ENCODE data around the gene DKK1.

DKK1 gene

GRCh38 chr10:52313933-52314821 lies at the start of gene DKK1:
Gene DKK1 (plus strand): TSS chr10:52314281. CDS start chr10:52314435, 154 bp downstream.
- no peak for DNase-seq

- DNase-seq, result no peak
Measured at GRCh38 chr10:52265131-52265926, 48.8 kb upstream of the DKK1 start.

GRCh38 chr10:52266858-52267257 lies 47.2 kb upstream of the DKK1 start:
- no peak for DNase-seq

- no peak for DNase-seq
Measured at GRCh38 chr10:52268790-52269189, 45.3 kb upstream of the DKK1 start.

- DNase-seq, result no peak
Measured at GRCh38 chr10:52269233-52269632, 44.8 kb upstream of the DKK1 start.

- DNase-seq, result no peak
Measured at GRCh38 chr10:52276163-52276562, 37.9 kb upstream of the DKK1 start.

- DNase-seq, result no peak
Measured at GRCh38 chr10:52276986-52277385, 37.1 kb upstream of the DKK1 start.

GRCh38 chr10:52279546-52279945 lies 34.5 kb upstream of the DKK1 start:
- DNase-seq, result no peak

GRCh38 chr10:52280051-52280450 lies 34.0 kb upstream of the DKK1 start:
- no peak for DNase-seq

GRCh38 chr10:52283174-52283573 lies 30.9 kb upstream of the DKK1 start:
- DNase-seq, result no peak

GRCh38 chr10:52284416-52285013 lies 29.6 kb upstream of the DKK1 start:
- DNase-seq, result no peak

- no peak for DNase-seq
Measured at GRCh38 chr10:52287866-52288265, 26.2 kb upstream of the DKK1 start.

- DNase-seq, result no peak
Measured at GRCh38 chr10:52297747-52298146, 16.3 kb upstream of the DKK1 start.

- no peak for DNase-seq
Measured at GRCh38 chr10:52300599-52301277, 13.3 kb upstream of the DKK1 start.

GRCh38 chr10:52308251-52309031 lies 5.6 kb upstream of the DKK1 start:
- no peak for DNase-seq

- no peak for DNase-seq
Measured at GRCh38 chr10:52312942-52313255, 1.2 kb upstream of the DKK1 start.

- DNase-seq, result no peak
Measured at GRCh38 chr10:52313256-52313932, 687 bp upstream of the DKK1 start.

GRCh38 chr10:52314822-52315552 lies 906 bp downstream of the DKK1 start:
- no peak for DNase-seq

GRCh38 chr10:52316001-52316400 lies 1.9 kb downstream of the DKK1 start:
- no peak for DNase-seq

- DNase-seq, result no peak
Measured at GRCh38 chr10:52316500-52316899, 2.4 kb downstream of the DKK1 start.

GRCh38 chr10:52318136-52318701 lies 4.1 kb downstream of the DKK1 start:
- no peak for DNase-seq

All from SIG-M5 (cell line).